Gastroesophageal sphincter (tissue), 3 donors: Measurements from ENCODE around the gene ADGRG6.

ENCODE experiments used
- POLR2A ChIP-seq, 2 donors: fragments of 450-650 bp; IDR thresholded peaks; one replicate each; pipeline ENCODE4 v1.6.1; 2017; ENCODE audit warnings: antibody characterized with exemption in 2 of 2, mild to moderate bottlenecking in 2 of 2, moderate library complexity in 1 of 2
- POLR2AphosphoS5 ChIP-seq: sonication (generic); formaldehyde crosslinking; IDR thresholded peaks from one replicate; pipeline ENCODE4 v1.6.1; 2017; ENCODE audit warnings: antibody characterized with exemption
- TF ChIP-seq, protein P1 (sequence below), 4 experiments: fragments of 200-600 bp in 2 of 4; fragments of 450-650 bp in 2 of 4; sonication (generic) in 1 of 4; IDR thresholded peaks; one replicate each; pipeline ENCODE4 v1.5.1; 2017 to 2019; ENCODE audit warnings: antibody characterized with exemption in 4 of 4, mild to moderate bottlenecking in 2 of 4, moderate library complexity in 2 of 4

DNA sequence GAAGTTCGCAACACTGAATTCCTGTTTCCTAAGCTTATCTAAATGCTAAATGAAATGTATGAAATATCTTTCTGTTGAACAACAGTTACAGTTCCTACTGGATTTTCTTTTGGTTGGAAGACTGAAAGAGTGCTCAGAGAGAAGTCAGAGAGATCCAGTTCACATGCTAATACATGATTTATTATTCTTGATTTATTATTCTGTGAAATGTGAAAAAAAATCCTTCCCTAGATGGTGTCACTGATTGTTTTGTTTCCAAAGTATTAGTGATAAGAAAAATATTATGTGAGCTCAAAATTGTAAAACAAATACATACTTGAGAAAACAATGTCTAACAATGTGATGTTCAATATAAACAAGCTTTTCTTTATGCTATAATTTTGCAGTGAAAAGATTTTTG, 42.1 kb downstream of the ADGRG6 start:
- TF ChIP-seq, protein P1, sequence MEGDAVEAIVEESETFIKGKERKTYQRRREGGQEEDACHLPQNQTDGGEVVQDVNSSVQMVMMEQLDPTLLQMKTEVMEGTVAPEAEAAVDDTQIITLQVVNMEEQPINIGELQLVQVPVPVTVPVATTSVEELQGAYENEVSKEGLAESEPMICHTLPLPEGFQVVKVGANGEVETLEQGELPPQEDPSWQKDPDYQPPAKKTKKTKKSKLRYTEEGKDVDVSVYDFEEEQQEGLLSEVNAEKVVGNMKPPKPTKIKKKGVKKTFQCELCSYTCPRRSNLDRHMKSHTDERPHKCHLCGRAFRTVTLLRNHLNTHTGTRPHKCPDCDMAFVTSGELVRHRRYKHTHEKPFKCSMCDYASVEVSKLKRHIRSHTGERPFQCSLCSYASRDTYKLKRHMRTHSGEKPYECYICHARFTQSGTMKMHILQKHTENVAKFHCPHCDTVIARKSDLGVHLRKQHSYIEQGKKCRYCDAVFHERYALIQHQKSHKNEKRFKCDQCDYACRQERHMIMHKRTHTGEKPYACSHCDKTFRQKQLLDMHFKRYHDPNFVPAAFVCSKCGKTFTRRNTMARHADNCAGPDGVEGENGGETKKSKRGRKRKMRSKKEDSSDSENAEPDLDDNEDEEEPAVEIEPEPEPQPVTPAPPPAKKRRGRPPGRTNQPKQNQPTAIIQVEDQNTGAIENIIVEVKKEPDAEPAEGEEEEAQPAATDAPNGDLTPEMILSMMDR (IDR thresholded peaks at IDR 0.05): no peak
- TF ChIP-seq POLR2A (IDR thresholded peaks at IDR 0.05): no peak
- no peak for TF ChIP-seq POLR2AphosphoS5
